ENCODE results near the gene RAB11FIP3.
"Not testable (repeated sequence)": the region's sequence is repeated elsewhere in the genome, so short reads cannot be mapped to it uniquely, and the experiment has no call there.

Gene RAB11FIP3

DNA sequence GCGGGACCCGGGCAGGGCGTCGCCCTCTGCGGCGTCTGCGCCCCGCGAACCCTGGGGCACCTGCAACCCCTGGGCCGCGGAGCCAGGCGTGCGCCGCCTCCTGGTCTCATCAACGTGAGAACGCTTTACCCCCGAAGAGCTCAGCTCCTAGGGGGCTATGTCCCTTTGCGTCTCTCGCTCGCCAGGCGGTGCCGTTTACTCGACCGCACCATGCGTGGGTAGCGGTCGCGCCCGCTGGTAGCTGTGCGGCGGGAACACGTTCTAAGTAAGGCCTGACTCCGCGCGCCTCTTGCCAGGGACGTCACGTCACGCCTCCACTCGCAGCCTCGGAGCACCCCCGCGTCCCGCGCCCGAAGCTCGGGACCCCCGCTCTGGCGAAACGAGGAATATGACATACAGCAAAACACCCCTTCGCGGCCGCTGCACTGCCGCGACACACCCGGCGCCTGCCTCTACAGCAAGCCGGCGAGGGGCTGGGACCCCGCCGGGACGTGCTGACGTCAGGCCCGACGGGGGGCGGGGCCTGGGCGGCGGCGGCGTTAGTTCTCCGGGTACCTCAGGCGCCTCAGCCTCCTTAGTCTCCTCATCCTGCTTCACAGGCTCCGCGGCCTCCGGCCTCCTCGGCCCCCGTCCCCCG, at the start of gene RAB11FIP3:
RAB11FIP3 (plus strand) TSS at position 568 of the 637 bp plus-strand sequence. CDS start 358 bp downstream, outside the sequence.
- peak; percentile 76 for DNase-seq (ENCODE audit: low read depth)

DNA sequence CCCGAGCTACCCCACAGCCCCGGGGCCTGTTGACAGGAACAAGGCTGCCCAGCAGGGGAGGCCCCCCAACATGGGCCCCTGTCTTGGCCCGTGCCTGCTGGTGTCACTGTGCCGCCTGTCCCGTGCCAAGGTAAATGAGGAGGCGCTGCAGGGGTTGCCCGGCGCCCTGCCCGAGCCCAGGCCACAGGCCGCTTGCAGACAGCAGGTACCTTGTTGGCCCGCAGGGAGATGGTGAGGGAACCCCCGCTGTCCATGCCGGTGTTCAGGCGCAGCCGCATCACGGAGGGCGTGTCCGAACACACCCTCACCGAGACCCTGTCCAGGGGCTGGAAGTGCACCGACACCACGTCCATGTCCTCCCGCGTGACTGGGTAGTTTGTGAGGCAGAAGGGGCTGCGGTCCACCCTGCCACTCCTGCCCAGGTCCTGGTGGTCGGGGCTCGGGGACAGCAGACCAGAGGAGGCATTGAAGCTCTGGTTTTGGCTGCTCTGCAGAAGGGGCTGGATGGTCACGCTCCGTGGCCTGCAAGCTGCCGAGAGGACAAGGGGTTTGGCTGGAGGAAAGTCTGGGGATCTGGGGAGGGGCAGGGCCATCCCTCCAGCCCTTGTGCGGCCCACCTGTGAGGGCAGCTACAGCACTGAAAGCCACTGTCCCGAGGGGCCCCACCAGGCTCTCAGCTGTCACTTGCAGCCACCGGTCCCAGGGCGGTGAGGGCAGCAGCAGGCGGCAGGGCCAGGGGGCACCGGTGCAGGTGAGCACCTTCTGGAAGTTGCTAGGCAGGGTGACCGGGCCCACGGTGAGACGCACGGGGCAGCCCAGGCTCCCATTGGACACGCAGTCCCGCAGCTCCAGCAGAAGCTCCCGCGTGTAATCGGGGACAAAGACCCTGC, 49.3 kb upstream of the RAB11FIP3 start:
- DNase-seq (ENCODE audit: low read depth), result no peak

DNA sequence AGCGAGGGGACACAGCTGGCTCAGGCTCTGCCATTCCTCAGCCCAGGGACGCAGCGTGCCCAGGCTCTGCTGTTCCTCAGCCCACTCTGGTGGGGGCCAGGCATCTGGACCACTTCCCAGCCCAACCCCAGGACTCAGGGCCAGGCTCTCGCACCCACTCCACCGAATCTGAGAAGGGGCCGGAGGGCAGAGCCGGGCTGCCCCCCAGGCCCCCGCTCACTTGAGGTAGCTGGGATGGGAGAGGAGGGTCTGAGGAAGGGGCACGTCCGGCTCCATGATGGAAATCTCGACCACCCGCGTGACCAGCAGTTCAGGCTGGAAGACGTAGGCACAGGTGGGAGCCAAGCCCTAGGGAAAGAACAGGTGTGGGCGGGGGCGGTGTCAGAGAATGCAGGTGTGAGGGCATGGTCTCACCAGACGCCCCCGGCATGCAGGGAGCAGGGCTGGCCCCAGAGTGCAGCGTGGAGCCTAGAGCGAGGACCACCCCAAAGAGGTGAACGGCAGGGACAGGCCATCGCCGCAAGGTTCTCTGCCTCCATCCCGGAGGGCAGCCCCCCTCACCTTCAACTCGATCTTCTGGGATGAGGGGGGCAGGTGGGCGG, 48.5 kb upstream of the RAB11FIP3 start:
- DNase-seq (ENCODE audit: low read depth), result no peak

GRCh38 chr16:377419-377951, 48.0 kb upstream of the RAB11FIP3 start:
- DNase-seq (ENCODE audit: low read depth), result no peak

DNA sequence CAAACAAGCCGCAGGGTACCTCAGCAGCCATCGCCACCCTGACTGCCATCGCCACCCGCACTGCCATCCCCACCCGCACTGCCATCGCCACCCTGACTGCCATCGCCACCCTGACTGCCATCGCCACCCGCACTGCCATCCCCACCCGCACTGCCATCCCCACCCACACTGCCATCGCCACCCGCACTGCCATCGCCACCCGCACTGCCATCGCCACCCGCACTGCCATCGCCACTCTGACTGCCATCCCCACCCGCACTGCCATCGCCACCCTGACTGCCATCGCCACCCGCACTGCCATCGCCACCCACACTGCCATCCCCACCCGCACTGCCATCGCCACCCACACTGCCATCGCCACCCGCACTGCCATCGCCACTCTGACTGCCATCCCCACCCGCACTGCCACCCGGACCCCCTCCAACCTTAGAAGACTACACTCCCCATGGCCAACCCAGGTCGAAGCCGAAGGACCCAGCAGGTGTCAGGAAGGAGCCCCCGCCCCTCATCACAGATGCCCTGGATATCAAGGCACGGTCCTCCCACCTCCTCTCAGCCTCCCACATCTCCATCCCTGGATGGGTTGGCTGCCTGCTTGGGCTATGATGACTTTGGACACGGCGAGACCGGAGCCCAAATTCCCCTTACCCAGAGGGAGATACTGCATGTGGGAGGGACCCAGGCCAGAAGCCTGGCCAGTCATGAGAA, 47.2 kb upstream of the RAB11FIP3 start:
- DNase-seq (ENCODE audit: low read depth), result not testable (repeated sequence)

- no peak for DNase-seq (ENCODE audit: low read depth)
These were observed 46.6 kb upstream of the RAB11FIP3 start for GRCh38 chr16:378821-379182.

GRCh38 chr16:379183-379960, 46.1 kb upstream of the RAB11FIP3 start:
- DNase-seq (ENCODE audit: low read depth), result no peak

DNA sequence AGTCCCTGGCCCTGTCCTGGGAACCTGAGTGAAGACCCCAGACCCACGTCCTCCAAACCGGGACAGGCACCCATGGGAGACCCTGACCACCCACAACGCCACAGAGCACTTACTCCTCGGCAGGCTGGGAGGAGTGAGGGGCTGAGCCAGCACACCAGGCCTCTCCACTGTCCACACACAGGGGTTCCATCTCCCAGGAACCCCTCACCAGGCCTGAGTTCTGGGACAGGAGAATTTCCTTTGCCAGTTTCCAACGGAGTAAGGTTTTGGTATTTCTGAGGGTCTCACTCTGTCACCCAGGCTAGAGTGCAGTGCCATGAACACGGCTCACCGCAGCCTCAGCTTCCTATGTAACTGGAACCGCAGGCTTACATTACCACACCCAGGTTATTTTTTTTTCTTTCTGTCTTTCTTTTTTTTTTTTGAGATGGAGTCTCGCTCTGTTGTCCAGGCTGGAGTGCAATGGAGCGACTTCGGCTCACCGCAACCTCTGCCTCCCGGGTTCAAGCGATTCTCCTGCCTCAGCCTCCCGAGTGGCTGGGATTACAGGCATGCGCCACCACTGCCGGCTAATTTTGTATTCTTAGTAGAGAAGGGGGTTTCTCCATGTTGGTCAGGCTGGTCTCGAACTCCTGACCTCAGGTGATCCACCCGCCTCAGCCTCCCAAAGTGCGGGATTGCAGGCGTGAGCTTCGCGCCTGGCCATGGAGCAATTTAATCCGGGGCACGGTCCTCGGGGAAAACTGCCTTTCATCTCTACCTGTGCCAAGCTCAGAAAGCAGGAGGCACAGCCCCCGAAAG, 45.3 kb upstream of the RAB11FIP3 start:
- no peak for DNase-seq (ENCODE audit: low read depth)

GRCh38 chr16:380762-381011, 44.8 kb upstream of the RAB11FIP3 start:
- DNase-seq (ENCODE audit: low read depth), result no peak

DNA sequence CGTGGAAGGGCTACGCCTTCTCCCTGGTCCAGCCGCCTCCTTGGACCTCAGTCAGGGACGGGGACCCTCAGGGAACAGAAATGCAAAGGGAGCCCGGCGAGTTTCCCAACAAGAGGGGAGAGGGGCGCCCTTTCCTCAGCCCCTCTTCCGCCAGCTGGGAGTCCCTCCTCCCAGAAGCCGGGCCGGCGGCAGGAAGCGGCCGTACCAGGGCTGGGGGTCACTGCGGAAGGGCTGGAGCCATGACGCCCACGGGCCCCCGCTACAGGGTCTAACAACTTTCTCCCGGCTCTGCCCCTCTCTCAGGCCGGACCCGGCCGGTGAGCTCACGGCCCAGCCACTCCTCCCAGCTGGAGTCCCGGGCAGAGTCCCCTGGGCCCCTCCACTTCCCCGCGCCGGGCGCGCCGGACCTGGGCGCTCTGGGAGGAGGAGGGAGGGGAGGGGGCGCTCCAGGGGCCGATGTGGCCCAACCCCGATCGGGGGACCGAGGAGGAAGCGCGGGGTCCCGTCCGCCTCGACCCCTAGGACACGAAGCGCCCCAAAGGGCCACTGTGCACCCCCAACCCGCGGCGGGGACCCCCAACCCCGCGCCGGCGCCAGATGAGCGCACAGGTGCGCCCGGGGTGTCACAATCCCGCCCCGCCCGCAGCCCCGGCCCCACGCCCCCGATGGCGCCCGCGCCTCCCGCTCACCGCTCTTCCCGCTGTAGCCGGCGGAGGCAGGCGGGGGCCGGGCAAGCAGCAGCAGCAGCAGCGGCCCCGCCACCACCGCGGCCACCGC, 44.2 kb upstream of the RAB11FIP3 start:
- DNase-seq (ENCODE audit: low read depth), result no peak

GRCh38 chr16:381789-382717, 43.4 kb upstream of the RAB11FIP3 start, which contains the start of gene PGAP6:
Gene PGAP6, minus strand, starts transcription at chr16:381978. Its CDS starts 157 bp downstream, at chr16:381821.
- DNase-seq (ENCODE audit: low read depth), result peak; percentile 40

GRCh38 chr16:383326-384051, 42.0 kb upstream of the RAB11FIP3 start:
- no peak for DNase-seq (ENCODE audit: low read depth)

GRCh38 chr16:386641-387156, 38.8 kb upstream of the RAB11FIP3 start:
- no peak for DNase-seq (ENCODE audit: low read depth)

DNA sequence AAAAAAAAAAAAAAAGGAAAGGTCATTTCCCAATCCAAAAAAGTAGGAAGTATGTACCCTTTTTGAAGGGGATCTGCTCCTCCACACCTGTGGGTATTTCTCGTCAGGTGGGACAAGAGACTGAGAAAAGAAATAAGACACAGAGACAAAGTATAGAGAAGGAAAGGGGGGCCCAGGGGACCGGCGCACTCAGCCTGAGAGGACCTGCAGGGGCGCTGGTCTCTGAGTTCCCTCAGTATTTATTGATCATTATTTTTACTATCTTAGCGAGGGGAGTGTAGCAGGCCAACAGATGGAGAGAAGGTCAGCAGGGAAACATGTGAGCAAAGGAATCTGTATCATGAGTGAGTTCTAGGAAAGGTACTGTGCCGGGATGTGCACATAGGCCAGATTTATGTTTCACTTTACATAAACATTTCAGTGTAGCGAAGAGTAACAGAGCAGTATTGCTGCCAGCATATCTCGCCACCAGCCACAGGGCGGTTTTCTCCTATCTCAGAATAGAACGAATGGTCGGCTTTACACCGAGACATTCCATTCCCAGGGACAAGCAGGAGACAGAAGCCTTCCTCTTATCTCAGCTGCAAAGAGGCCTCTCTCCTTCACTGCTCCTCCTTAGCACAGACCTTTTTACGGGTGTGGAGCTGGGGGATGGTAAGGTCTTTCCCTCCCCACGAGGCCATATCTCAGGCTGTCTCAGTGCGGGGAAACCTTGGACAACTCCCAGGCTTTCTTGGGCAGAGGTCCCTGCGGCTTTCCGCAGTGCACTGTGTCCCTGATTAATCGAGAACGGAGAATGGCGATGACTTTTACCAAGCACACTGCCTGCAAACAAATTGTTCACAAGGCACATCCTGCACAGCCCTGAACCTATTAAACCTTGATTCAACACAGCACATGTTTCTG, 37.4 kb upstream of the RAB11FIP3 start:
- DNase-seq (ENCODE audit: low read depth), result peak; percentile 47

- no peak for DNase-seq (ENCODE audit: low read depth)
These were observed 36.1 kb upstream of the RAB11FIP3 start for GRCh38 chr16:389352-389751.

GRCh38 chr16:391885-392335, 33.5 kb upstream of the RAB11FIP3 start:
- DNase-seq (ENCODE audit: low read depth), result peak; percentile 80

Measured in iris pigment epithelial cell (primary cell).